ENCODE results near the gene TTBK1.

Gene TTBK1

DNA sequence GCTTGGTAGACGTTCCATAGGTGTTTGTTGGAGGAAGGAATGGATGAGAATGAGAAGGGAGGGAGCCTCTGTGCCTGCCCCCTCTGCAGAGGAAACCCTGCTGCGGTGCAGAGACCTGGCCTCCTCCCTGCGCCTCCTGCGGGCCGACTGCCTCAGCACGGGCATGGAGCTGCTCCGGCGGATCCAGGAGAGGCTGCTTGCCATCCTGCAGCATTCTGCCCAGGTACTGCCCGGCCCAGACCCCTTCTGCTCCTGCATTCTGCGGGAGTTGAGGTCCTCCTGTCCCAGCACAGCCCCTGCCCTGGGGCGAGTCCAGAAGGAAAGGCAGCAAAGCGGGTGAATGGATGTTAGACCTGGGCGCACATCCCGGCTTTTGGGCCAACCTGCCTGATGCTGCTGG lies 20.1 kb upstream of the TTBK1 start:
- DNase-seq (ENCODE audit: low read depth in 2 of 2) = no peak

DNA sequence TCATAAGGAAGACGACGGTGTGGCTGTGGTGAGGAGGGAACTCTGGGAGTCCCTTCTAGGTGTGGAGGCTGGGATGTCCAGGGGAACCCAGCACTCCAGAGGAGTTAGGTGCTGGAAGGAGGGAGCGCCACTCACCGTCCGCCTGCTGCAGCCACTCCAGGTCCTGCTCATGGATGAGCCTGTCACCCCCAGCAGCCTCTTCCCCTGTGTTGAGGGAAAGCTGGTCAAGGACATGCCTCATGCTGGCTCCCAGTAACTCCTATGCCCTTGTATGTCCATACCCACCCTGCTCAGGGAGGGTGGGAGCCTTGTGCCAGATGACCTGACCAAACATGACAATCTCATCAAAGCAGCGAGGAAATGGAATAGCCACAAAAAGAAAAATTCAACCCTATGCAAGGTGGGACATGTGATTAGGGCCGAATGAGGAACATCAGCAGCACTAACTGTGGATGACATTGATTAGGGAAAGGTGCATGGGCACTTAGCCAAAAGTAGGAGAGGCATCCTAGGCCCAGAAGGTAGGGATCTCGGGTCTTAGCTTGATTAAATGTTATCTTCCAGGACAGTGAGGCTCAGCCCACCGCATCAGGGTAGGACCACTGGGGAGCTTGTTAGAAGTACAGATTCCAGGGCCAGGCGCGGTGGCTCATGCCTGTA lies 17.0 kb upstream of the TTBK1 start:
- no peak for DNase-seq (ENCODE audit: low read depth in 2 of 2)

DNA sequence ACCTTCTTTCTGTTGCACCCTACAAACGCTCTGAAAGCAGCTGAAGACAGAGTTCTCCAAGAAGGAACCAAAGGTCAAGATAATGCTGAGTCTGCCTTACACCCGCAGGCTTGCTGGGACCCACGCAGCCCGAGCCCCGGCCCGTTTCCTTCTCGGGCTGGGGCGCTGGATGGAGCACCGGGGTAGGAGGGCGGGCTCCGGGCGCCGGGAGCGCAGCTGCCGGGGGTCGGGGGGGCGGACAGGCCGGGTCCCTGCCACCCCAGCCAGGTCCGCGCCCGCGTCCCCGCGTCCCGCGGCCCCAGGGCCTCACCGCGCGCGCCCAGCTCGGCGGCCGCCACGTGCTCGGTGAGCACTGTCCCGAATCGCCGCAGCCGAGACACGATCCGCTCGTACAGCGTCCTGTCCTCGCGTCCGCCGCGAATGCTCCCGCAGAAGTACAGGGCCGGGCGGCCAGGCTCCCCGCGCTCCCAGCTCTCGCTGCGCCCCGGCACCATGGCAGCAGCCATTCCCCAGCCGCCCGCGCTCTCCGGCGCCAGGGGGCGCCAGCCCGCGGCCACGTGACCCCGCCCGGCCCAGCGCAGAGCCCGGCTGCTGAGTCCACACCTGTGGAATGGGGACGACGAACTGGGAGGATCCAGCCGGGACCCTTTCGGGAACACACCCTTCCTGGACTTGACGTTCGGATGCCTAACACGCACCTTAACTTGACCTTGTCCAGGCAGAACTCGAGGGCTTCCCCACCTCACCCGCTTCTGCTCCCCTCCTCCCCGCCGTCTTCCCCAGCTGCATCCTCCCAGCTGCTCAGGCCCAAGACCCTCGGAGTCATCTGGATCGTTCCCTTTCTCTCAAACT lies 14.1 kb upstream of the TTBK1 start, which contains the start of gene DNPH1:
DNPH1 (minus strand) TSS at position 531 of the 852 bp plus-strand sequence; CDS start at position 506, 25 bp downstream.
- DNase-seq (ENCODE audit: low read depth in 2 of 2) = peak; percentile 67 to 68

DNA sequence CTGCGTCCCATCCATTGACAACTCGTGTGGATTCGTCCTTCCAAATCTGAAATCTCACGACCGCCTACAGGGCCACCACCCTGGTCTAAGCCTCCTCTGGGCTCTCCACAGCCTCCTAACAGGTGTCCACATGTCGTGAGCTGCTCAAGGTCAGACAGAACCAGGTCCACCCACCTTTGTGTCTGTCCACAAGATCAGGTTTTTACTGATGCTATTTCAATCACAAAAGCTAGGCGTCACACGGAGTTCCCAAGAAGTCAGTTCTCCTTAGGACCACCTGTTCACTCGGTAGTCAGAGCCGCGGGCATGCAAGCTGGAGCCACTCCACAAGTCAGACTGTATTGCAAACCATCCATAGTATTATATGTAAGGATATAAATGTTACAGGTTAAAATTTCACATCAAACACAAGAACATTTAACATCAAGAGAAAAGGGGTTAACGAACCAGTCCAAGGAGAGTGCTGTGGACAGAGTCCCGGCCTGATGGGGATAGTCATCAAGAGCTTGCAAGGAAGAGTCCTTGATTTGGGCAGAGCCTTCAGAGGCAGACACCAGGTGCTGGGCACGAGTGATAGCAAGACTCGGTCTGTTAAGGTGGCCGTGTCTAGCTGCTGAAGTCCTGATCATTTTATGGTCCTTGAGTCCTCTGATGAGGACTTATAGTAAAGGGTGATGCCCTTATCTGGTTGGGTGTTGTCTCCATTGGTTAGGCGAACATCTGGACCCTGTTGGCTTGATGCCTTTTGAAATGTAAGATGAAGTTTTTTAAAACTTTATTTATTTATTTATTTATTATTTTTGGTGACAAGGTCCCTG lies 13.3 kb upstream of the TTBK1 start:
- DNase-seq (ENCODE audit: low read depth in 2 of 2) = no peak

DNA sequence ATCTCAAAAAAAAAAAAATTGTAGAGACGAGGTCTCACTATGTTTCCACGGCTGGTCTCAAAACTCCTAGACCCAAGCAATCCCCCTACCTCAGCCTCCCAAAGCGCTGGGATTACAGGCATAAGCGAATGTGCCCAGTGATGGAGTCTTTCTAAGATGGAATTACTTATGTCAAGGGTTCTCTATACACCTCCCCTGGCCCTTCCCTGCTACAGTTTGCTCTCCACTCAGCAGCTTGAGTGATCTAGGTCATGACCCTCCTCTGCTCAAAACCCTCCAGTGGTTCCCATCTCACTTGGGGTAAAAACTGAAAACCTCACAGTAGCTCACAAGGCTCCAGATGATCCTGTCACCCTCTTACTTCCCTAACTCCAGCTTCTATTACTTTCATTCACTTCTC lies 12.2 kb upstream of the TTBK1 start:
- DNase-seq (ENCODE audit: low read depth in 2 of 2) = no peak

DNA sequence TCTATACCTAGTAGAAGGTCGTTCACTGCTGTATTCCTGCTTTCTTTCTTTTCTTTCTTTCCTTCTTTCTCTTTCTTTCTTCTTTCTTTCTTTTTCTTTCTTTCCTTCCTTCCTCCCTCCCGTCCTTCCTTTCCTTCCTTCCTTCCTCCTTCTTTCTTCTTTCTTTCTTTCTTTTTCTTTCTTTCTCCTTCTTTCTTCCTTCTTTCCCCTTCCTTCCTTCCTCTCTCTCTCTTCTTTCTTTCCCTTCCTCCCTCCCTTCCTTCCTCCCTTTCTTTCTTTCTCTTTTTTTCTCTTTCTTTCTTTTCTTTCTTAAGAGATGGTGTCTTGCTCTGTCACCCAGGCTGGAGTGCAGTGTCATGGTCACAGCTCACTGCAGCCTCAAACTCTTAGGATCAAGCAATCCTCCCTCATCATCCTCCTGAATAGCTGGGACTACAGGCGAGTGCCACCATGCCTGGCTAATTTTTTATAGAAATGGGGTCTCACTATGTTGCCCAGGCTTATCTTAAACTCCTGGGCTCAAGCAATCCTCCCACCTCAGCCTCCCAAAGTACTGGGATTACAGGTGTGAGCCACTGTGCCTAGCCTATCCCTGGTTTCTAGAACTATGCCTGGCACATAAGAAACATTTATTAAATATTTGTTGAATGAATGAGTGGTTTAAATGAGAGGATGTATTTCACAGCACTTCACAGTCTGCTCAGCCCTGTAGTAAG lies 11.4 kb upstream of the TTBK1 start:
- no peak for DNase-seq (ENCODE audit: low read depth in 2 of 2)

DNA sequence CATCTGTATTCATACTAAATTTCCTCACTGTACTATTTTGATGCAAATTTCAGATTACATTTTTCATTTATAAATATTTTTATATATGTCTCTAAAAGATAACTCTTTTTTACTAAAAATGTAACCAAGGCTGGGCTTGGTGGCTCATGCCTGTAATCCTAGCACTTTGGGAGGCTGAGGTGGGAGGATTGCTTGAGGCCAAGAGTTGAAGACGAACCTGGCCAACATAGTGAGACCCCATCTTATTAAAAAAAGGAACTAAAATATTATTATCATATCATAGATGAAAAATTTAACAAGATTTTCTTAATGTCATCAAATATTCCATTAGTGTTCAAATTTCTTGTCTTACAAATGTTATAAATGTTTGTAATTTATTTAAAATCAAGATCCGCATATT lies 7.4 kb upstream of the TTBK1 start:
- DNase-seq (ENCODE audit: low read depth in 2 of 2) = no peak

DNA sequence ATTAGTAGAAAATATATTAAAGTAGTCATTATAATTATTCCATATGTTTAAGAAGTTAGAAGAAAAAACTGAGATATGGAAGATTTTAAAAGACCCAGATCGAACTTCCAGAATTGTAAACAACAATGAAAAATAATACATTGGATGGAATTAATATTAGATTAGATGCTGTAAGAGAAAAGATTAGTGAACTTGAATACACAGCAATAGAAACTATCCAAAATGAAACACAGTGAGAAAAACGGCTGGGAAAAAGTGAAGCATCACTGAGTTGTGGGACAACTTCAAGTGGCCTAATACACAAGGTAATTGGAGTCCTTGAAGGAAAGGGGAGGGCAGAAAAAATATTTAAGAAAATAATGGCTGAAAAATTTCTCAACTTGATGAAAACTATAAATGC lies 4.2 kb upstream of the TTBK1 start:
- DNase-seq (ENCODE audit: low read depth in 2 of 2) = no peak

DNA sequence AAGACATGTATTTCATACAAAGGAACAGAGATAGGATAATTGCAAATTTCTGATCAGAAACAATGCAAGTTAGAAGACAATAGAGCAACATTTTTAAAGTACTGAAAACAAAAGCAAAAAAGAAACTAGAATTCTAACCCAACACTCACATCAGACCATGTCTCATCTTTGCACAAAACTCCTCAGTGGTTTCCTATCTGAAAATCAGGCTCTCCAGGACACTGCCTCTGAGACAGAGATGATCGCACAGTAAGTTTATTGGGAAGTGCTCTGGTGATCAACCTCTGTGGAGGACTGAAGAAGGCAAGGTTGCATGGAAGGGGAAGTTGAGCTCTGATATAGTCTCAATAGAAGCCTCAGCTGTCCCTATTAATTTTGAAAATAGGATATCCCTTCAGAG lies 2.3 kb upstream of the TTBK1 start:
- no peak for DNase-seq (ENCODE audit: low read depth in 2 of 2)

DNA sequence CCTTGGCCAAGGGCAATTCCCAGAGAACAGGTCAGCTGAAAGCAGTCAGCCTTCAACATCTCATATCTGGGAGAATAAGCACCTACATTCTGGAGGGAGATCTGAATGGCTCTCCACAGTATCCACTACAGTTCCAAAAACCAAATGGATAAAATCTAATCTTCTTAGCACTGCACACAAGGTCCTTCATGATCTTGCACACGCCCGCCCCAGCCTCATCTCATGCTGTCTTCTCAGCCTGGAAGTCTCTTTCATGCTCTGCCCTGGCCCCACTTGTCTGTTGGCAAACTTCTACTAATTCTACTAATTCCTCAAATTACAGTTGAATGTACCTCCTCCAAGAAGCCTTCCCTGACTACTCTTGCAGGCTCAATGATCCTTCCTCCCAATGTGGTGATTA lies 1.8 kb upstream of the TTBK1 start:
- DNase-seq (ENCODE audit: low read depth in 2 of 2) = no peak

DNA sequence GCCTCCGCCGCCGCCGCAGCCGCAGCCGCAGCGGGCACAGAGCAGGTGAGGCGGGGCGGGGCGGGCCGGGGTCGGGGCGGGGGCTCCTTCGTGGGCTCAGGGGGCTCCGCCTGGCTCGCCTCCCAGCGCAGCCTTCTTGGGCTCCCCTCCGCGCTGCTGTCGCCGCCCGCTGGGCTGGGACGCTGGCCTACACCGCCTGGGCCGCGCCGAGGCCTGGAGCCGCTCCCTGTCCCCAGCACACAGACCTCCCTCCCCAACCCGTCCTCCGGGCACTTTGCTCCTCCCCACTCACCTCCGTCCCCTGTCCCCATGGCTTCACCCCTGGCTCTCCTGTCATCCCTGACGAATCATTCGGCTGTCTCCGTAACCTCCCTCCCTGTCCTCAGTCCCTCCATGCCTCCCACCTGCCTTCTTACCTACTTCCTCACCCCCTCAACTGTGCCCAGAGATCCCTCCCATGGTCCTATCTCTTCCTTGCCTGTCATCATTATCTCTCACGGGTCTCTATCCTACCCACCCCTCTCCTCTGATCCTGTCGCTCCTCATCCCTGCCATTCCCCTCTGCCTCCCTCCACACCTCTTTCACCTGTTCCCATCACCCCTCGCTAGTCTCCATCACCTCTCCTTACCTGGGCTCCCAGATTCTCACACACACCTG lies 512 bp downstream of the TTBK1 start:
- DNase-seq (ENCODE audit: low read depth in 2 of 2) = no peak

DNA sequence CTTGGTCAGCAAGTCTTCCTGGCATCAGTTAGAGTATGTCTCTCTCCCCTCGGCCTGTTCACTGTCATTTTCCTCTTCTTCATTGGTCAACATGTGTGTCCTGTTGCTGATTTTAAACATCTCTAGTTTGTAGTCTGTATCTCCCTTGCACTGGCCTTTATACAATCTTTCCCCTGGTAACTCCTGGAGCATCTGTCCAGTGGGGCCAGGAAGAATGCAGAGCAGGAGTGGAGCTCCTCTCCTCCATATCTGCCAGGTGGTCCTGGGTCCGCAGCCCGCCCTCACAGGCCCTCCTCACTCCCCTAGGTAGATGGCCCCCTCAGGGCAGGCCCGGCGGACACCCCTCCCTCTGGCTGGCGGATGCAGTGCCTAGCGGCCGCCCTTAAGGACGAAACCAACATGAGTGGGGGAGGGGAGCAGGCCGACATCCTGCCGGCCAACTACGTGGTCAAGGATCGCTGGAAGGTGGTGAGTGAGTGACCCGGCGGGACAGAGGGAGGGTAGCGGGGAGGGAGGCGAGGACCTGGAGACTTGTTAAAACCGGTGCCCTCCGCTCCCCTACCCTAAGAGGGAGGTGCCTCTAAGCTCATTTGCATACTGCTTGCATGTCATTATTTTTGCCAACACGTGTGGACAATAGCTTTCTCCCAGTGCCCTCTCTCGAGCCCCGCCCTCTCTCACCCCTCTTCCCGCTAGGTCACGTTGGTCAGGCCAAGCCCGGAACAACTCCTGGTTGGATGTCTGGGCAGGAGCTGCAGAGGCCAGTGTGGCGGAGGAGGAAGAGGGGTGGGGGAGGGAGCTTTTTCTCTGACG lies 3.2 kb downstream of the TTBK1 start:
- no peak for DNase-seq (ENCODE audit: low read depth in 2 of 2)

DNA sequence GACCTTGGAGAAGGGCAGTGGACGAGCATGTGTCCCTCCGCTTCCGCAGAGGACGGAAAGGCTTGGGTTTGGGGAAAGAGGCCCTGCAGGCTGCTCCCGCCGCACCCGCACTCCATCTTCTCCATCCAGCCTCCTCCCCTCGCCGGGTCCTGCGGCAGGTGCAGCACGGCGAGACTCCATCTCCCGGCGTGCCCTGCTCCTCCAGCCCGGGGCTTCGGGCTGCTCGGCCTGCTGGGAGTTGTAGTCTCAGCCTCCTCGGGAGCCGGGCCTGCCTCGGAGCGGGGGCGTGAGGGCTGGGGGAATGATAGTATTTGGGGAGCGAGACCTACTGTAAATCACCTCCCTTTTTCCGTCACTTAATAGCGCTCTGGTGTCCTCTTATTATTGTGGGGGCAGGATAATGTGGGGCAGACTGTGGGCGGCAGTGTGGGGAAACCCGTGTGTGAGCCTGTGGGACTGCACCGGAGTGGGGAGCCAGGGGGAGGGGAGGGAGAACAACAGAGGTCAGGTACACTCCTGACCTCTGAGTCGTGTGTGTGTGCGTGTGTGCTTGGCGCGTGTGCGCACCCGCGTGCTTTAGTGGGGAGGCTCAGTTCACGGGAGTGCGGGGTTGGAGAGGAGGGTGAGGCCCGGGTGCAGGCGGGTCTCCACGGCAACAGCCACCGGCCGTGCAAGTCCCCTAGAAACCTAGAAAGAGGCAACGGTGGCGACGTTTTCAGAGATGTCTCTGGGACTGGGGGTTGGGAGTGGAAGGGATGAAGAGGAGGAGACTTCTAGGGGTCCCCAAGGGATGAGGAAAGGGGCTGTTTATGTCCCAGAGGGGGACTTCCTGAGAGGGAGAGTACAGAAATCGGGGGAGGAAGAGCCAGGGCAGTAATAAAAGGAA lies 4.1 kb downstream of the TTBK1 start:
- DNase-seq (ENCODE audit: low read depth in 2 of 2) = peak; percentile 69 to 73

DNA sequence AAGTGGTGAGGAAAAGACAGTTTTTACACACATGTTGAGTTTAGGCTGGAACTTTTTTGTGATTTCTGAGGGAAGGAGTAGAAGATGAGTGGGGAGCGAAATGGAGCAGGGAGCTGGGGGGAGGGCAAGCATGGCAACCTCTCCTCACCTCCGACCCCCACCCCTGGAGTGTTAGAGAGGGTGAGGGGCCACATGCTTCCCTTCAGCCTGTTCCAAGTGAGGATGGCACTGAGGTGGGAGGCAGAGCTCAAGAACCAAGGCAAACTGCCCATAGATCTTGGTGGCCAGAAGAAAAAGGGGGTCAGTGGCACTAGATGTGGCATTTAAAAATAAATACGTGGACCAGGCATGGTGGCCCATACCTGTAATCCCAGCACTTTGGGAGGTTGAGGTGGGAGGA lies 4.8 kb downstream of the TTBK1 start:
- no peak for DNase-seq (ENCODE audit: low read depth in 2 of 2)

DNA sequence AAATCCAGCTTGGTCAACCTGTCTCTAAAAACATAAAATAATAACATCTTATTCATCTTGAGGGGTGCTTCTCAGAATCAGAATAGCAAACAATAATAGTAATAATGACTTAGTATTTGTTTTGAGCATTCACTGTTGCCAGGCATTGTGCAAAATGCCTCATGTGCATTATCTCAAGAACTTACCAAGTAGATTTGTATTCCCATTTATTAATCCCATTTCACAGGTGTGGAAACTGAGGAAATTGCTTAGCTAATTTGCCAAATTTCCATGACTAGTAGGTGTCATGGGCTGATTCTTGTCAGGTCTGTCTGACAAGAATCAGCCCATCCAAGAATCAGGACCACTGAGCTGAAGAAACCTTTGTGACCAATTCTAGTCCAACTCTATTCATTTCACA lies 5.5 kb downstream of the TTBK1 start:
- no peak for DNase-seq (ENCODE audit: low read depth in 2 of 2)

DNA sequence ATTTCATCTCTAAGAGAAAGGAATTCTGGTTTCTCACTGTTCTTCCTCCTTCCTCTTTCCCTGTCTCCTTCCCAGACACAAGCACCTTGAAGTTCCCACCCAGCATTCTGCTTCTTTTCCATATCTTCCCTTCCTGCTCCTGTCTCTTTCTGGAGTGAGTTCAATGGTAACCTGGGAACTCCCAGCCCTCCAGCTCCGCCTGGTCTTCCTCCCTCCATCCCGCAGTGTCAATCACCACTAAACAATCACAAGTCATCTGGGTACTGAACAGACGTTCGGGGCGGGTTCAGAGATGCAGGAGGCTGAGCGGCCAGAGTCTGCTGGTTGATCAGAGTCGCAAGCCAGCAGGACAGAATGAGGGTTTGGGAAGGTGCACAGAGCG lies 7.7 kb downstream of the TTBK1 start:
- DNase-seq (ENCODE audit: low read depth in 2 of 2) = no peak

DNA sequence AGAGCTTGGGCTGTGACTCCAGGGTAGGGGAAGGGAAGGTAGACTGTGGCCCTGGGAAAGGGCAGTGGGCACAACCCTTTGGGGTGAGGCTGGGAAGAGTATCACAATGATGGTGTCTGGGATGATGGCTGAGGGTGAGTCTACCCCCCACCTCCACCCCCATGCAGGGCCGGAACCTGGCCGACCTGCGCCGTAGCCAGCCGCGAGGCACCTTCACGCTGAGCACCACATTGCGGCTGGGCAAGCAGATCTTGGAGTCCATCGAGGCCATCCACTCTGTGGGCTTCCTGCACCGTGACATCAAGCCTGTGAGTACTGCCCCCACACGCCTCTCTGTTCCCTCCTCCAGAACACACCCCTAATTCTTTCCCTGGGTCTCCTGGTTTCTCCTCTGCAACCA lies 10.1 kb downstream of the TTBK1 start:
- DNase-seq (ENCODE audit: low read depth in 2 of 2) = no peak

DNA sequence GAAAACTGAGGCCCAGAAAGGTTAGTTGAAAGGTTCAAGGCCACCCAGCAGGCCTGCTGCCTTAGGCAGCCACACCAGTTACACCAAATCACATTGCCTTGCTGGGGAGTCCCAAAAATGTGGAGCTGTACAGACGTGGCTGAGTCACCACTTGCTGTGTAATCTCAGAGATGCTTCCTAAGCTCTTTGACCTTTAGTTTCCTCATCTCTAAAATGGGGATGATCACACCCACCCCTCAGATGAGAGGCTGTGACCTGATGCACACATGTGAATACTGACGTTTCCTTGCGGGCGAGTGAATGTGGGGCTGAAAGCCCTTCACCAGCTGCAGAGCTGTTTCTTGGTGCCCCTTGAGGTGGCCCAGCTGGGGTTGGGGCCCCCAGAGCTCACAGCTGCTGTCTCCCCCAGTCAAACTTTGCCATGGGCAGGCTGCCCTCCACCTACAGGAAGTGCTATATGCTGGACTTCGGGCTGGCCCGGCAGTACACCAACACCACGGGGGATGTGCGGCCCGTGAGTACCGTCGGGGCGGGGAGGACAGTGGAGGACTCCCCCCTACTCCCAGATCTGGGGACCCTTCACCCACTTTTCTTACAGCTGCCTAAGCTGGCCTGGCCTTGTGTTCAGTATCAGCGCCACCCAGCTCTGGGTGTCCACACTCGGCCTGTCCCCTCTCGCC lies 11.0 kb downstream of the TTBK1 start:
- DNase-seq (ENCODE audit: low read depth in 2 of 2) = no peak

DNA sequence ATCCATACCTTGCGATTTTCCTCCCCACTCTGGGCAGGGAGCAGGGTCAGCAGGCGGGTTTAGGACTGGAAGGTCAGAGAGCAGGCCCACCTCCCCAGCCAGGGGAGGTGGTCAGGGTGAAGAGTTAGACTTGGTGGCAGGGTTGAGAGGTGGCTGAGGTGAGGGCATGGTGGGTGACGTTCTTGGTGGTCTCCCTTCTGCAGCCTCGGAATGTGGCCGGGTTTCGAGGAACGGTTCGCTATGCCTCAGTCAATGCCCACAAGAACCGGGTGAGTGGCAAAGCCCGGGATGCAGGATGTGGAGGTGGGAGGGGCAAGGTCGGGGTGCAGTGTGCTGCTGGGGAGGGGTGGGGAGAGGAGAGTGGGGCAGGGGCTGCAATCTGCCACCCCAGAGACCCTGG lies 11.6 kb downstream of the TTBK1 start:
- DNase-seq (ENCODE audit: low read depth in 2 of 2) = no peak

Data from stimulated activated CD8-positive, alpha-beta memory T cell treated with anti-CD3 and anti-CD28 coated beads, Interleukin-2, amount 100 ng/mL, for 48 hours (primary cell).